CD4-positive, alpha-beta T cell treated with Interferon gamma for 1 hour (primary cell): Measurements from ENCODE around the gene MEPCE.
A peak's percentile ranks its signal among the peaks of the same experiment; 100 is the strongest.

Experiments used
- DNase-seq: peaks from one replicate; pipeline ENCODE4 v3.0.0-alpha.2; 2020

MEPCE gene

GRCh38 chr7:100465299-100465698 lies 35.7 kb downstream of the MEPCE start:
- no peak for DNase-seq

- peak; percentile 13 for DNase-seq
Observed at GRCh38 chr7:100465702-100466311, 36.2 kb downstream of the MEPCE start.

GRCh38 chr7:100466653-100467605 lies 37.3 kb downstream of the MEPCE start:
- no peak for DNase-seq

- DNase-seq, result no peak
Observed at GRCh38 chr7:100467638-100468373, 38.2 kb downstream of the MEPCE start.

GRCh38 chr7:100469227-100470044 lies 39.8 kb downstream of the MEPCE start:
- peak; percentile 71 for DNase-seq

- DNase-seq, result no peak
Observed at GRCh38 chr7:100471021-100471420, 41.4 kb downstream of the MEPCE start.

GRCh38 chr7:100472121-100472851 lies 42.7 kb downstream of the MEPCE start:
- no peak for DNase-seq

GRCh38 chr7:100472854-100473499 lies 43.3 kb downstream of the MEPCE start:
- DNase-seq, result no peak

GRCh38 chr7:100475549-100475948 lies 45.9 kb downstream of the MEPCE start:
- DNase-seq, result no peak

- DNase-seq, result no peak
Observed at GRCh38 chr7:100476101-100476780, 46.6 kb downstream of the MEPCE start.

GRCh38 chr7:100476903-100477870 lies 47.6 kb downstream of the MEPCE start:
- peak; percentile 9 for DNase-seq

- DNase-seq, result no peak
Observed at GRCh38 chr7:100477871-100478267, 48.2 kb downstream of the MEPCE start.

GRCh38 chr7:100478958-100479660 lies 49.5 kb downstream of the MEPCE start, which contains the start of gene TSC22D4:
TSS of gene TSC22D4 (minus strand) at chr7:100479214. CDS start at chr7:100478038, 1,176 bp downstream.
- DNase-seq, result peak; percentile 94

GRCh38 chr7:100481466-100481865 lies 51.8 kb downstream of the MEPCE start:
- DNase-seq, result no peak

- no peak for DNase-seq
Observed at GRCh38 chr7:100482728-100483089, 53.1 kb downstream of the MEPCE start.

GRCh38 chr7:100483090-100483721 lies 53.6 kb downstream of the MEPCE start:
- DNase-seq, result peak; percentile 80
